Measurements from ENCODE around the gene TM4SF20. TPM values are rescaled to one million over a fixed set of nuclear protein-coding genes. Genes with fewer than 3 reads are reported as not detected.
A peak's percentile ranks its signal among the peaks of the same experiment; 100 is the strongest.

Gene TM4SF20
- total RNA-seq, 1 donor from 2014 or later, result not detected

- Mint-ChIP-seq H3K4me3 (no peak overlapping the region), H3K9me3 (peaks cover 6% of the 10 kb centered on the region), H3K4me1 (peaks cover 54% of the 10 kb centered on the region), H3K27ac (no peak overlapping the region), H3K27me3 (no peaks in the 10 kb centered on the region), H3K36me3 (ENCODE audit: low read depth) (no peaks in the 10 kb centered on the region)
- intact Hi-C loops (cut with micrococcal nuclease), result loop anchor here (5.0 to 10.0 kb wide), 2 partner anchors 140 to 247 kb away; no protein-coding TSS in a partner anchor
- DNase-seq, result no peak
Measured at GRCh38 chr2:227407591-227408151, 28.6 kb upstream of the TM4SF20 start.

DNA sequence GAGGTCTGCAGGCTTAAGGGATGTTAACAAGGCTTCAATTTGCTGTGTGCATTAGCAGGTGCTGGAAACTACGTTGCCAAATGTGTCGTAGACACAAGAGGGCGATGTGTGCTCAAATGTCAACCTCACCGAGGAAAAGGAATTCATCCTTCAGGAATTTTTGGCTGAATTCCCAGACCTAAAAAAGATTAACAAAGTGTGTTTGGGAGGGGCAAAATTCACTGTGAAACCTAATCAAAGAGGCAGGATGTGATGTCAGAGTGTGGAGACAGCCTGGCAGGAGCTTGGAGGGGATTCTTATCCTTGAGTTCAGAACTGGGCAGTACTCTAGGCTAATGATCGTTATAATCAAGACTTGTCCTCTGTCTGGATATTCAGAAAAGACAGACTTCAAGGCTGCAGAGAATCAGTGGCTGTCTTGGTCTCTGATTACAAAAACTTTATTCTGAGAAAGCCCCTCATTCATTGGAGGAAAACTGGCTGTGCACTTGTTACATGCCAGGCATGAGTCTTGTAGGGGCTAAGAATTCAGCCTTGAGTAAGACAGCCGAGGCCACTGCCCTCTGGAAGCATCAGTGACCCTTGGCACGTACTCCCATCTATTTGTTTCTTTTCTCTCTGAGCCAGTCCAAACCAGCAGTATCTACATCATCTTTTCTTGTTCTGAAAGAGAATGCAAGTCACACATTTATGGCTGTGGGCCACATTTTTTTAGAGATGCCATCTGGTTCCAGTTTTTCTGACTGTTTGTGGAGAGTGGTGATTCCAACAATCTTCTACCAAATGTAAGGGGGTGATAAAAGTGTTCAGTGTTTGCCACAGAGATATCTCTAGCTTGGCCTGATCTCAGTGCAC is 27.3 kb upstream of the TM4SF20 start:
- peak; percentile 59 for DNase-seq
- no peaks in the 10 kb centered on the region for H3K9me3 Mint-ChIP-seq
- intact Hi-C loops (cut with micrococcal nuclease), result loop anchor here (1.0 to 10.0 kb wide), 3 partner anchors 141 to 360 kb away; no protein-coding TSS in a partner anchor
- no peaks in the 10 kb centered on the region for H3K36me3 Mint-ChIP-seq (ENCODE audit: low read depth)
- H3K27ac Mint-ChIP-seq, result peak overlapping the region; percentile 7
- H3K4me1 Mint-ChIP-seq, result peaks cover 42% of the 10 kb centered on the region
- H3K27me3 Mint-ChIP-seq, result no peaks in the 10 kb centered on the region
- H3K4me3 Mint-ChIP-seq, result no peak overlapping the region

- no peaks in the 10 kb centered on the region for H3K27me3 Mint-ChIP-seq
- peaks cover 29% of the 10 kb centered on the region for H3K4me1 Mint-ChIP-seq
- intact Hi-C loops (cut with micrococcal nuclease), result loop anchor here (5.0 to 10.0 kb wide), 2 partner anchors 143 to 250 kb away; no protein-coding TSS in a partner anchor
- H3K36me3 Mint-ChIP-seq (ENCODE audit: low read depth), result no peaks in the 10 kb centered on the region
- no peak overlapping the region for H3K27ac Mint-ChIP-seq
- no peak for DNase-seq
- H3K9me3 Mint-ChIP-seq, result no peaks in the 10 kb centered on the region
- no peak overlapping the region for H3K4me3 Mint-ChIP-seq
Measured at GRCh38 chr2:227404585-227405271, 25.6 kb upstream of the TM4SF20 start.

DNA sequence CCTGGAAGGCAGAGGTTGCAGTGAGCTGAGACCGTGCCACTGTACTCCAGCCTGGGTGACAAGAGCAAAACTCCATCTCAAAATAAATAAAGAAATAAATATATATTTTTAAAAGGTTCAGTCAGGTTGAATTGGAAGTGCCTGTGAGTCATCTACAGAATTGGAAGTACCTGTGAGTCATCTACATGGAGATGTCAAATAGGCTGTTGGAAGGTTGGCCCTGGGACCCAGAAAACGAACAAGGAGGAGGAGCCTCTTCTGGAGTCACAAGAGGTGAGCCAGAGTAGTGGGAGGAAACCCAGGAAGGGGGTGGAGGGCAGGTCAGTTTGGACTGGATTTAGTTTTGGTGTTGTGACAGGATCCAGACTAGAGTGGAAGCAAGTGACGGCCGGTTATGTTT is 23.9 kb upstream of the TM4SF20 start:
- no peak overlapping the region for H3K4me3 Mint-ChIP-seq
- DNase-seq, result no peak
- no peaks in the 10 kb centered on the region for H3K9me3 Mint-ChIP-seq
- intact Hi-C loops (cut with micrococcal nuclease), result loop anchor here (10.0 kb wide), 1 partner anchor 252 kb away; no protein-coding TSS in a partner anchor
- peaks cover 27% of the 10 kb centered on the region for H3K4me1 Mint-ChIP-seq
- no peaks in the 10 kb centered on the region for H3K36me3 Mint-ChIP-seq (ENCODE audit: low read depth)
- no peaks in the 10 kb centered on the region for H3K27me3 Mint-ChIP-seq
- peak overlapping the region; percentile 46 for H3K27ac Mint-ChIP-seq

GRCh38 chr2:227402321-227402720 is 23.2 kb upstream of the TM4SF20 start:
- H3K36me3 Mint-ChIP-seq (ENCODE audit: low read depth), result no peaks in the 10 kb centered on the region
- H3K27me3 Mint-ChIP-seq, result no peaks in the 10 kb centered on the region
- no peak overlapping the region for H3K27ac Mint-ChIP-seq

DNA sequence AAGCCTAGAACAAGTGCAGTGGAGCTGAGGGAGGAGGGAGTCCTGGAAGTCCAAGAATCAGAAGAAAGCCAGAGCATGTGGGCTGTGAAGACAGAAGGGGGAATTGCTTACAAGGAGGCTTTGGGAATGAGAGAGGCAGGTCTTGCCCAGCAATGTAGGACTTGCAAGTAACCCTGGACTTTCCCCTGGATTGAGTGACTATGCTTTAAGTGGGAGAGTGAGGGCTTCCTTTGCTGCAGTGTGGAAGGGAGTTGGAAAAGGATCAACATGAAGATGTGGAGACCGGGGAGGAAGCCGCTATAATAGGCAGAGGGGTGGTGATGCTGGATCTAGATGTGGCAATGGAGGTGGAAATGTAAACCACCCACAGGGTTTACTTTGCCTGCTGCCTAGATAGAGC is 22.4 kb upstream of the TM4SF20 start:
- peaks cover 24% of the 10 kb centered on the region for H3K4me1 Mint-ChIP-seq
- no peak for DNase-seq
- no peak overlapping the region for H3K27ac Mint-ChIP-seq
- no peaks in the 10 kb centered on the region for H3K27me3 Mint-ChIP-seq
- no peak overlapping the region for H3K4me3 Mint-ChIP-seq
- H3K36me3 Mint-ChIP-seq (ENCODE audit: low read depth), result no peaks in the 10 kb centered on the region
- H3K9me3 Mint-ChIP-seq, result no peaks in the 10 kb centered on the region
- intact Hi-C loops (cut with micrococcal nuclease), result loop anchor here (10.0 kb wide), 1 partner anchor 253 kb away; no protein-coding TSS in a partner anchor

More at GRCh38 chr2:227402321-227402720, 23.2 kb upstream of the TM4SF20 start:
- Mint-ChIP-seq H3K9me3 (no peaks in the 10 kb centered on the region), H3K4me1 (peaks cover 30% of the 10 kb centered on the region), H3K4me3 (no peak overlapping the region)
- DNase-seq, result no peak
- intact Hi-C loops (cut with micrococcal nuclease), result loop anchor here (10.0 kb wide), 1 partner anchor 252 kb away; no protein-coding TSS in a partner anchor

DNA sequence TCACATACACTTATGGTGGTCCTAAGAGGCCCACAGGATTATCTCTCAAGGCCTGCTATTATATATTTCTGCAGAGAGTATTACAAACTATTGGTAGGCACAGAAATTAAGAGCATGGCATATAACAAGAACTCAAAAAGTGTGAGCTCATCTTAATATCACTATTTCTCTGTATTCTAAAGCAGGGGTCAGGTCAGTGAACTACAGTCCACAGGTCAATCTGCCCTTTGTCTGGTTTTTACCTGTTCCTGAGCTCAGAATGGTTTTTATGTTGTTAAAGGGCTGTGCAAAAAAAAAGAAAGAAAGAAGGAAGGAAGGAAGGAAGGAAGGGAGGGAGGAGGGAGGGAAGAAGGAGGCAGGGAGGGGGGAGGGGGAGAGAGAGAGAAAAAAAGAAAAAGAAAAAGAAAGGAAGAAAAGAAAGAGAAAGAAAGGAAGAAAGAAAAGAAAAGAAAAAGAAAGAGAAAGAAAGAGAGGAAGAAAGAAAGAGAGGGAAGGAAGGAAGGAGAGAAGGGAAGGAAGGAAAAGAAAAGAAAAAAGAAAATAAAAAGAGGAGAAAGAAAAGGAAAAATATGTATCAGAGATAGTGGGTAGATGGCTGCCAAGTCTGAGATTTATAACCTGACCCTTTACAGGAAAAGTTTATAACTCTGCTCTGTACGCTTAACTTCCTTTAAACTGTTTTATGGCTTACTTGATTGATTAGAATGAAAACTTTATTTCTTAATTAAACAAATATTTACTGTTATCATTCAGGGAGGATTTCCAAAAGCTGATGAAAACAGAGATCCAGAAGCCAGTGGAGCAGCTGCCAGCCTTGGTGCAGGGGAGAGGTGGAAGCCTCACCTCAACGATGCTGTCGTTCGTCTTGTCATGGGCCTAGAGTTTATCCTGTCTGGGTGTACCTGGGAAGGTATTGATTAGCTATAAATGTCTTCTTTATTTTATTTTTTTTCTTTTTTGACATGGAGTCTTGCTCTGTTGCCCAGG is 19.9 kb upstream of the TM4SF20 start:
- Mint-ChIP-seq H3K9me3 (no peaks in the 10 kb centered on the region), H3K27me3 (no peaks in the 10 kb centered on the region), H3K27ac (no peak overlapping the region), H3K4me1 (peaks cover 12% of the 10 kb centered on the region), H3K4me3 (no peak overlapping the region), H3K36me3 (ENCODE audit: low read depth) (no peaks in the 10 kb centered on the region)
- DNase-seq, result no peak
- intact Hi-C loops (cut with micrococcal nuclease), result no loop called here

DNA sequence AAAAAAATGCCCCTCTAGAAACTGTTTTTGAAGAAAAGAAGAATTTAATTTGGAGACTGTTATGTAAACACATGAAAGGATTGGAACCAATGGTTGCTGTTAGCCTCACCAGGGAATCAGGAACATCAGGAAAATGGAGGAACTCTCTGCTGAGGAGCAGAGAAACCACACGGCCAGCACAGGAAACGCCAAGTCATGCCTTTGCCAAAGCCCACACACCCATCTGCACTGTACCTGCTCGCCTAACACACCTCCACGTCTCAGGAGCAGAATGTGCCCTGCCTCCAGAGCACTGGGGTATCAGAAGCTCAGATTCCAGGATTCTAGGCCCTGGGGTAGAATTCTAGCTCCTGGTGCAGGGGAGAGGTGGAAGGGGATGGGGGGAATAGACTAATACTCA is 18.5 kb upstream of the TM4SF20 start:
- Mint-ChIP-seq H3K4me3 (no peak overlapping the region), H3K36me3 (ENCODE audit: low read depth) (no peaks in the 10 kb centered on the region)

DNA sequence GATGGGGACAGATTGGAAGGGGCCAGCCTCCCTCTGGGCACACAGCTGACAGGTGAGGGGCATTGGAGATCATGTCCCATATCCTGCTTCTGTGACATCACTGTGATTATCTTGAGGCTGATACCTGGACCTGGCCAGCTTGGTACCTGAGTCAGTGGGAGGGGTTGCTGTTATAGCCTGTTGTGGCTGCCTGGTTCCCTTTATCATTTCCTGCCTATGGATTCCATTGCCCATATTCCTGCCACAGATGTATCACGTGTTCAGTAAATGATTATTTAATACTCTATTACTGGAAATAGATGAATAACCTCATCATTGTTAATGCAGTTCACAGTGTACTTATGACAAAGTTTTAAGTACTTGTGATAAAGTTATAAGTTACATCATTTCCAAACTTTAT is 16.4 kb upstream of the TM4SF20 start:
- Mint-ChIP-seq H3K27ac (no peak overlapping the region), H3K36me3 (ENCODE audit: low read depth) (no peaks in the 10 kb centered on the region), H3K4me3 (no peak overlapping the region), H3K27me3 (no peaks in the 10 kb centered on the region), H3K4me1 (peaks cover 8% of the 10 kb centered on the region), H3K9me3 (no peaks in the 10 kb centered on the region)
- intact Hi-C loops (cut with micrococcal nuclease), result no loop called here
- DNase-seq, result no peak

More for the DNA sequence above, 18.5 kb upstream of the TM4SF20 start:
- no peaks in the 10 kb centered on the region for H3K9me3 Mint-ChIP-seq
- peaks cover 8% of the 10 kb centered on the region for H3K4me1 Mint-ChIP-seq
- no peaks in the 10 kb centered on the region for H3K27me3 Mint-ChIP-seq
- no peak overlapping the region for H3K27ac Mint-ChIP-seq
- intact Hi-C loops (cut with micrococcal nuclease), result no loop called here
- DNase-seq, result no peak

GRCh38 chr2:227394401-227394800 is 15.3 kb upstream of the TM4SF20 start:
- intact Hi-C loops (cut with micrococcal nuclease), result no loop called here
- Mint-ChIP-seq H3K9me3 (no peaks in the 10 kb centered on the region), H3K27me3 (no peaks in the 10 kb centered on the region), H3K27ac (peak overlapping the region; percentile 51), H3K4me3 (no peak overlapping the region), H3K36me3 (ENCODE audit: low read depth) (no peaks in the 10 kb centered on the region), H3K4me1 (peaks cover 8% of the 10 kb centered on the region)
- no peak for DNase-seq

GRCh38 chr2:227390468-227391256 is 11.6 kb upstream of the TM4SF20 start:
- Mint-ChIP-seq H3K27me3 (no peaks in the 10 kb centered on the region), H3K27ac (no peak overlapping the region), H3K9me3 (no peaks in the 10 kb centered on the region), H3K4me1 (peaks cover 6% of the 10 kb centered on the region), H3K36me3 (ENCODE audit: low read depth) (no peaks in the 10 kb centered on the region), H3K4me3 (no peak overlapping the region)
- DNase-seq, result no peak
- intact Hi-C loops (cut with micrococcal nuclease), result no loop called here

DNA sequence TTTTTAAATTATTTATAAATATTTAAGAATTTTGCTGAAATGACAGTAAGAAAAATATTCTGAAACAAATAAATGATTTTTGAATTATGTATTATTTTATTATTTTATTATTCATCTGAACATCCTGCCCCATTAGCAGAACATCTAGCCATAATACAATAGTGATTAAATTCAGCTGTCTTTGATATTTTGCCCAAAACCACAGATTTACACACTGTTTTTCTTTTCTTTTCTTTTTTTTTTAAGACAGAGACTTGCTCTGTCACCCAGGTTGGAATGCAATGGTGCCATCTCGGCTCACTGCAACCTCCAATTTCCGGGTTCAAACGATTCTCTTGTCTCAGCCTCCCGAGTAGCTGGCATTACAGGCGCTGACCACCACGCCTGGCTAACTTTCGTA is 10.6 kb upstream of the TM4SF20 start:
- Mint-ChIP-seq H3K27ac (no peak overlapping the region), H3K4me3 (no peak overlapping the region), H3K36me3 (ENCODE audit: low read depth) (no peaks in the 10 kb centered on the region), H3K27me3 (no peaks in the 10 kb centered on the region), H3K4me1 (peaks cover 6% of the 10 kb centered on the region), H3K9me3 (no peaks in the 10 kb centered on the region)
- no peak for DNase-seq
- intact Hi-C loops (cut with micrococcal nuclease), result no loop called here

Data from activated CD4-positive, alpha-beta T cell treated with anti-CD3 and anti-CD28 coated beads, Interleukin-2, amount 10 ng/mL, durations not matched to agents 24 days and 14 days (primary cell).